Mesenchymal stem cell (in vitro differentiated cells and primary cell): Measurements from ENCODE around the gene DSG1. TPM values are rescaled to one million over a fixed set of nuclear protein-coding genes. Genes with fewer than 3 reads are reported as not detected.

Experiments used
- DNase-seq: peaks from one replicate; pipeline ENCODE4 v3.0.0-alpha.2; 2013
- H2AFZ ChIP-seq: one replicate; pipeline ENCODE4 v1.6.1; 2013; ENCODE audit warnings: low read depth, mild to moderate bottlenecking, control low read depth, inconsistent platforms, low read length, moderate library complexity
- H2AK5ac ChIP-seq: 2 replicates; pipeline ENCODE4 v1.6.1; 2013; ENCODE audit warnings: low read length, moderate library complexity, mild to moderate bottlenecking, inconsistent platforms; ENCODE audit not compliant: severe bottlenecking
- H2BK120ac ChIP-seq: one replicate; pipeline ENCODE4 v1.6.1; 2013; ENCODE audit warnings: low read depth, mild to moderate bottlenecking, inconsistent platforms, low read length, moderate library complexity
- H2BK12ac ChIP-seq, 2 experiments: one replicate each; pipeline ENCODE4 v1.6.1; 2013; ENCODE audit warnings: inconsistent platforms in 2 of 2, low read length in 2 of 2, mild to moderate bottlenecking in 2 of 2, moderate library complexity in 2 of 2, control low read depth in 1 of 2
- H2BK15ac ChIP-seq: one replicate; pipeline ENCODE4 v1.6.1; 2013; ENCODE audit warnings: mild to moderate bottlenecking, low read depth, inconsistent platforms; ENCODE audit not compliant: poor library complexity, severe bottlenecking
- H2BK5ac ChIP-seq: 2 replicates; pipeline ENCODE4 v1.6.1; 2013; ENCODE audit warnings: low read depth, mild to moderate bottlenecking, low read length, control low read depth, inconsistent platforms; ENCODE audit not compliant: poor library complexity, severe bottlenecking
- H3K14ac ChIP-seq, 2 experiments: one replicate each; pipeline ENCODE4 v1.6.1; 2013; ENCODE audit warnings: inconsistent platforms in 2 of 2, low read length in 2 of 2, control low read depth in 1 of 2, mild to moderate bottlenecking in 1 of 2, moderate library complexity in 1 of 2
- H3K18ac ChIP-seq, 2 experiments: one replicate each; pipeline ENCODE4 v1.6.1; 2013; ENCODE audit warnings: inconsistent platforms in 2 of 2, low read length in 2 of 2, control low read depth in 1 of 2, low read depth in 1 of 2, mild to moderate bottlenecking in 1 of 2
- H3K23ac ChIP-seq, 2 experiments: one replicate each; pipeline ENCODE4 v1.6.1; 2013; ENCODE audit warnings: inconsistent platforms in 2 of 2, low read length in 2 of 2, mild to moderate bottlenecking in 2 of 2, moderate library complexity in 2 of 2, control low read depth in 1 of 2
- H3K27ac ChIP-seq: 2 replicates; pipeline ENCODE4 v1.5.1; 2013; ENCODE audit warnings: mild to moderate bottlenecking, moderate library complexity, low read length, control low read depth, inconsistent platforms; ENCODE audit not compliant: poor library complexity, severe bottlenecking
- H3K27me3 ChIP-seq, 2 experiments: 2 replicates each; pipeline versions ENCODE4 v1.6.1 to v1.7.0; 2013; ENCODE audit warnings: low read length in 2 of 2, mild to moderate bottlenecking in 2 of 2, moderate library complexity in 2 of 2, control low read depth in 1 of 2, inconsistent platforms in 1 of 2; ENCODE audit not compliant: control insufficient read depth in 1 of 2, insufficient read depth in 1 of 2
- H3K36me3 ChIP-seq, 2 experiments: 2 replicates each; pipeline versions ENCODE4 v1.6.1 to v1.7.0; 2013; ENCODE audit warnings: low read length in 2 of 2, control low read depth in 1 of 2, inconsistent platforms in 1 of 2, low read depth in 1 of 2, mild to moderate bottlenecking in 1 of 2; ENCODE audit not compliant: insufficient read depth in 2 of 2, control insufficient read depth in 1 of 2
- H3K4ac ChIP-seq, 2 experiments: one replicate each; pipeline ENCODE4 v1.6.1; 2013; ENCODE audit warnings: inconsistent platforms in 2 of 2, low read length in 2 of 2, mild to moderate bottlenecking in 2 of 2, moderate library complexity in 2 of 2, control low read depth in 1 of 2, low read depth in 1 of 2
- H3K4me1 ChIP-seq: 2 replicates; pipeline ENCODE4 v1.6.1; 2013; ENCODE audit warnings: low read depth, low read length, control low read depth; ENCODE audit not compliant: control insufficient read depth, insufficient read depth
- H3K4me2 ChIP-seq: 2 replicates; pipeline ENCODE4 v1.6.1; 2013; ENCODE audit warnings: low read length, mild to moderate bottlenecking, inconsistent platforms; ENCODE audit not compliant: poor library complexity, severe bottlenecking
- H3K4me3 ChIP-seq, 2 experiments: 2 replicates each; pipeline versions ENCODE4 v1.5.1 to v1.7.0; 2013; ENCODE audit warnings: low read length in 2 of 2, mild to moderate bottlenecking in 2 of 2, control low read depth in 1 of 2, low read depth in 1 of 2; ENCODE audit not compliant: insufficient read depth in 1 of 2
- H3K79me1 ChIP-seq: replicated peaks from 2 replicates; pipeline ENCODE4 v1.6.1; 2013; ENCODE audit warnings: mild to moderate bottlenecking, control low read depth, low read length, inconsistent platforms; ENCODE audit not compliant: poor library complexity, severe bottlenecking
- H3K9ac ChIP-seq: 2 replicates; pipeline ENCODE4 v1.7.0; 2013; ENCODE audit warnings: mild to moderate bottlenecking, low read length, moderate library complexity
- H3K9me3 ChIP-seq: 2 replicates; pipeline ENCODE4 v1.7.0; 2013; ENCODE audit warnings: mild to moderate bottlenecking, low read length; ENCODE audit not compliant: control insufficient read depth
- H4K8ac ChIP-seq: one replicate; pipeline ENCODE4 v1.6.1; 2013; ENCODE audit warnings: inconsistent platforms, mild to moderate bottlenecking, low read length, moderate library complexity
- H4K91ac ChIP-seq: one replicate; pipeline ENCODE4 v1.6.1; 2013; ENCODE audit warnings: mild to moderate bottlenecking, low read length, inconsistent platforms
- WGBS: methylation state at CpG from one replicate; pipeline ENCODE4 v1.1.7; 2013; ENCODE audit warnings: mixed read lengths; 5-methylcytosine and 5-hydroxymethylcytosine counted together
- polyA plus RNA-seq, 2 experiments: library from polyadenylated mRNA; stranded (reverse); fragments of 200-250 nt; gene quantifications; one replicate each; pipeline ENCODE4 v1.2.3, GENCODE V29; 2013

The DSG1 gene
- polyA plus RNA-seq (2013, experiment 1 of 2) = not detected
- polyA plus RNA-seq (2013, experiment 2 of 2) = not detected

DNA sequence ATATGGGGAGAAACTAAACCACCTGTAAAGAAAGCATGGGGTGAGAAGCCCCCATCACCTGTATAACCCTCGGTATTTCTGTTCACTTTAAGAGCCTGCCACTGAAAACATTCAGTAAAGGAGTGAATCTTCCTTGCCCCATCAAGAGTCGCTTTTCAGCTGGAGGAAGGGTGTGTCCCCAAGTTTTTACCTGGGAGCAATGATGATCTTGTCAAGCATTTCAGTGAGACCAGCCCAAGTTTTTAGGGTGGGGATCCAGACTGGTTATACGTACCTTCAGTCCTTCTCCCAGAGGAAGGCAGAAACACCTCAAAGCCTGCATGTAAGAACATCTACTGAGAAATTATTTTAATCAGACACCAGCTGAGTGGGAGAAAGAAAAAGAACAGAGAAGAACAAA, at the start of gene DSG1:
Gene DSG1 (plus strand): TSS at position 301 of the 400 bp plus-strand sequence. CDS start 141 bp downstream, outside the sequence.
- H2BK15ac ChIP-seq = no peak within 1 kb of the TSS
- H4K8ac ChIP-seq = no peak within 1 kb of the TSS
- no peak within 1 kb of the TSS for H2AFZ ChIP-seq
- no peak within 1 kb of the TSS for H2AK5ac ChIP-seq
- DNase-seq = no peak
- WGBS = 92% methylated on average over 3 of the region's 3 CpGs
- no peaks in the 10 kb centered on the region for H3K27me3 ChIP-seq
- H3K4ac ChIP-seq = no peak within 1 kb of the TSS
- no peak within 1 kb of the TSS for H2BK5ac ChIP-seq
- H3K4me2 ChIP-seq = no peak within 1 kb of the TSS
- H3K14ac ChIP-seq = no peak within 1 kb of the TSS
- H2BK120ac ChIP-seq = no peak within 1 kb of the TSS
- H3K36me3 ChIP-seq = no peaks in the 10 kb centered on the region
- no peak within 1 kb of the TSS for H2BK12ac ChIP-seq
- no peak within 1 kb of the TSS for H4K91ac ChIP-seq
- H3K4me3 ChIP-seq = no peak within 1 kb of the TSS
- H3K4me1 ChIP-seq = no peaks in the 10 kb centered on the region
- no peak within 1 kb of the TSS for H3K27ac ChIP-seq
- H3K79me1 ChIP-seq = no peaks in the 10 kb centered on the region
- no peaks in the 10 kb centered on the region for H3K9me3 ChIP-seq
- H3K23ac ChIP-seq = no peak within 1 kb of the TSS
- no peak within 1 kb of the TSS for H3K9ac ChIP-seq
- no peak within 1 kb of the TSS for H3K18ac ChIP-seq

GRCh38 chr18:31268985-31269406, 49.0 kb upstream of the DSG1 start:
- Histone ChIP-seq H3K4me3 (no peak overlapping the region), H3K79me1 (no peaks in the 10 kb centered on the region), H3K36me3 (no peaks in the 10 kb centered on the region), H3K4me1 (no peaks in the 10 kb centered on the region), H2BK12ac (no peak overlapping the region), H3K23ac (no peak overlapping the region), H3K27me3 (no peaks in the 10 kb centered on the region), H4K91ac (no peak overlapping the region), H2BK5ac (no peak overlapping the region), H3K14ac (no peak overlapping the region), H3K4ac (no peak overlapping the region), H3K18ac (no peak overlapping the region), H2AFZ (no peak overlapping the region), H2BK15ac (no peak overlapping the region), H3K27ac (no peak overlapping the region), H3K4me2 (no peak overlapping the region), H2BK120ac (no peak overlapping the region), H4K8ac (no peak overlapping the region), H2AK5ac (no peak overlapping the region), H3K9ac (no peak overlapping the region), H3K9me3 (no peaks in the 10 kb centered on the region)
- DNase-seq = no peak
- WGBS = 71% methylated on average over 1 of the region's 1 CpG

DNA sequence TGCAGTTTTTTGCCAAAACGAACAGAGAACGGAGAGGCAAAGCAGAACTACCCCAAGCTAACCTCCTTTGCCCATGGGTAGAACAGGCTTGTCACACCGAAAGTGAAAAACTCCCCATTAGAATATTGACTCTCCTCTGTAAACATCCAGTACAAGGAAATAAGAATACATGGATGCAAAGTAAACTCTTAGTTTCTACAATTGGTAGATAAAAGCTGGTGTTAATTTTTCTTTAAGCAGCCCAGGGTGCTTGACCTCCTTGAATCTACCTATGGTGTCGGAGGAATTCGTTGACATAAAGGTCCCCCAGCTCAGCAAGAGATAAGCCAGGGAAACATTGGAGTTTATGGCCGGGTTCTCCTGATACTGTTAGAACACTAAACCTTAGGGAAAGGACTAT, 48.4 kb upstream of the DSG1 start:
- no peak overlapping the region for H4K91ac ChIP-seq
- H3K9me3 ChIP-seq = no peaks in the 10 kb centered on the region
- no peak overlapping the region for H2BK120ac ChIP-seq
- no peak overlapping the region for H2BK5ac ChIP-seq
- DNase-seq = no peak
- H3K36me3 ChIP-seq = no peaks in the 10 kb centered on the region
- no peak overlapping the region for H3K4me2 ChIP-seq
- H3K4me3 ChIP-seq = no peak overlapping the region
- no peak overlapping the region for H2BK15ac ChIP-seq
- no peak overlapping the region for H3K27ac ChIP-seq
- no peaks in the 10 kb centered on the region for H3K27me3 ChIP-seq
- H3K79me1 ChIP-seq = no peaks in the 10 kb centered on the region
- no peak overlapping the region for H3K4ac ChIP-seq
- no peaks in the 10 kb centered on the region for H3K4me1 ChIP-seq
- no peak overlapping the region for H2AK5ac ChIP-seq
- no peak overlapping the region for H2AFZ ChIP-seq
- WGBS = 65% methylated on average over 4 of the region's 6 CpGs
- no peak overlapping the region for H3K18ac ChIP-seq
- no peak overlapping the region for H3K23ac ChIP-seq
- no peak overlapping the region for H4K8ac ChIP-seq
- H3K9ac ChIP-seq = no peak overlapping the region
- no peak overlapping the region for H2BK12ac ChIP-seq
- H3K14ac ChIP-seq = no peak overlapping the region

DNA sequence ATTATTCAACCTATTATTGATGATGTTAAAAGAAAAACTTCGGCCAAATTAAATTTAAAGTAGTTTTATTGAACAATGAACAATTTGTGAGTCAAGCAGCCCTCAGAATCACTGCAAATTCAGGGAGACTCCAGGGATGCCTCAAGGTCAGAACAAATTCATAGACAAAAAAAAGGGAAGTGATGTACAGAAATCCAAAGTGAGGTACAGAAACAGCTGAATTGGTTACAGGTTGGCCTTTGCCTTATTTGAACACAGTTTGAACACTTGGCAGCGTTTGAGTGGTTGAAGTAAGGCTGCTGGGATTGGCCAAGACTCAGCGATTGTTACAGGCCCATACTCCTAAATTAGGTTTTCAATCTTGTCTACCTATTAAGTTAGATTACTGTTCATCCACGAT, 47.4 kb upstream of the DSG1 start:
- H3K79me1 ChIP-seq = no peaks in the 10 kb centered on the region
- H4K8ac ChIP-seq = no peak overlapping the region
- no peak overlapping the region for H3K4ac ChIP-seq
- no peak overlapping the region for H3K9ac ChIP-seq
- H3K4me3 ChIP-seq = no peak overlapping the region
- no peaks in the 10 kb centered on the region for H3K9me3 ChIP-seq
- no peak overlapping the region for H3K18ac ChIP-seq
- no peaks in the 10 kb centered on the region for H3K36me3 ChIP-seq
- no peak overlapping the region for H2BK5ac ChIP-seq
- no peak overlapping the region for H3K14ac ChIP-seq
- H3K4me1 ChIP-seq = no peaks in the 10 kb centered on the region
- no peak overlapping the region for H3K27ac ChIP-seq
- no peak overlapping the region for H3K23ac ChIP-seq
- DNase-seq = no peak
- H2BK12ac ChIP-seq = no peak overlapping the region
- WGBS = 97% methylated on average over 4 of the region's 4 CpGs
- H3K4me2 ChIP-seq = no peak overlapping the region
- H3K27me3 ChIP-seq = no peaks in the 10 kb centered on the region
- no peak overlapping the region for H2BK15ac ChIP-seq
- no peak overlapping the region for H2AFZ ChIP-seq
- no peak overlapping the region for H4K91ac ChIP-seq
- no peak overlapping the region for H2BK120ac ChIP-seq
- H2AK5ac ChIP-seq = no peak overlapping the region
